ENCODE data around the gene NHS.

NHS gene

GRCh38 chrX:17369309-17369708 lies 5.7 kb upstream of the NHS start:
- TF ChIP-seq, protein P1, sequence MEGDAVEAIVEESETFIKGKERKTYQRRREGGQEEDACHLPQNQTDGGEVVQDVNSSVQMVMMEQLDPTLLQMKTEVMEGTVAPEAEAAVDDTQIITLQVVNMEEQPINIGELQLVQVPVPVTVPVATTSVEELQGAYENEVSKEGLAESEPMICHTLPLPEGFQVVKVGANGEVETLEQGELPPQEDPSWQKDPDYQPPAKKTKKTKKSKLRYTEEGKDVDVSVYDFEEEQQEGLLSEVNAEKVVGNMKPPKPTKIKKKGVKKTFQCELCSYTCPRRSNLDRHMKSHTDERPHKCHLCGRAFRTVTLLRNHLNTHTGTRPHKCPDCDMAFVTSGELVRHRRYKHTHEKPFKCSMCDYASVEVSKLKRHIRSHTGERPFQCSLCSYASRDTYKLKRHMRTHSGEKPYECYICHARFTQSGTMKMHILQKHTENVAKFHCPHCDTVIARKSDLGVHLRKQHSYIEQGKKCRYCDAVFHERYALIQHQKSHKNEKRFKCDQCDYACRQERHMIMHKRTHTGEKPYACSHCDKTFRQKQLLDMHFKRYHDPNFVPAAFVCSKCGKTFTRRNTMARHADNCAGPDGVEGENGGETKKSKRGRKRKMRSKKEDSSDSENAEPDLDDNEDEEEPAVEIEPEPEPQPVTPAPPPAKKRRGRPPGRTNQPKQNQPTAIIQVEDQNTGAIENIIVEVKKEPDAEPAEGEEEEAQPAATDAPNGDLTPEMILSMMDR (conservative IDR thresholded peaks at IDR 0.05) = no peak
- no peak overlapping the region for H3K27ac ChIP-seq

DNA sequence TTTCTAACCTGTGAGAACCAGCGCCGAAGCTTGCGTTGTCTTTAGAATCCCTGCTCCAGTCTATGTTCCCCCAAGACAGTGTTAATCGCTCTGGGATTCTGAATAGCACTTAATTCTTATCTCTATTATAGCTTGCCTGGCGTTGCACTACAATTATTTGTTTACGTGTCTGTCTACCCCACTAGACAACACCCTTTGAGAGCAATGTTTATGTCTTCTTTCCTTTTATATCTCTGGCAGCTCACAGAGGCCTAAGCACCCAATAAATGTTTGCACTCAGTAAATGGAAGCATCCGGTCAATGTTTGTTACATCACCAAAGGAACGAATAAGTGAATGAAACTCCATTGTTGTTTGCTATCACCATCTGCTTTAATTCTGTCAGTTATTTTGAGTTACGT lies 4.8 kb upstream of the NHS start:
- TF ChIP-seq, protein P1 (conservative IDR thresholded peaks at IDR 0.05) = no peak
- H3K27ac ChIP-seq = no peak overlapping the region

DNA sequence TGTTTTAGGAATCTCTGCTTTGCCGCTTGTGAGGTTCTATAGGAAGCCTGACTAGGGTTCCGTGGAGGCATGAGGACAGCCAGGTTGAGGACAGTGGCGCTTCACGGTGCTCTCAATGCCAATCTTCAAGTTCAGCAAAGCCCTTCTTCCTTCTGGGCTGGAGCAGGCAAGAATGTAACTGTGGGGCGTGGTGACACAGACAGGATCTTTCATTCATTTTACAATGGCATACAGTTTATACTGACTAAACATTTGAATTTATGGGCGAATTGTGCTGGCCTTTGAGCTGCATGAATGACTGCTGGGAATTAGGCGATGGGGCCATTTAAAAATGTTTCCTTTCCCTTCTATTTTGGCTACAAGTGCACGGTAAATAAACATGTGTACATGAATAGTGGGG lies 2.9 kb upstream of the NHS start:
- TF ChIP-seq, protein P1 (conservative IDR thresholded peaks at IDR 0.05) = no peak

GRCh38 chrX:17373337-17373736 lies 1.7 kb upstream of the NHS start:
- no peak overlapping the region for H3K27ac ChIP-seq
- TF ChIP-seq, protein P1 (conservative IDR thresholded peaks at IDR 0.05) = no peak

More for the DNA sequence above, 2.9 kb upstream of the NHS start:
- no peak overlapping the region for H3K27ac ChIP-seq

- no peak overlapping the region for H3K27ac ChIP-seq
- TF ChIP-seq, protein P1 (conservative IDR thresholded peaks at IDR 0.05) = no peak
These were observed 302 bp downstream of the NHS start for GRCh38 chrX:17375367-17375636.

DNA sequence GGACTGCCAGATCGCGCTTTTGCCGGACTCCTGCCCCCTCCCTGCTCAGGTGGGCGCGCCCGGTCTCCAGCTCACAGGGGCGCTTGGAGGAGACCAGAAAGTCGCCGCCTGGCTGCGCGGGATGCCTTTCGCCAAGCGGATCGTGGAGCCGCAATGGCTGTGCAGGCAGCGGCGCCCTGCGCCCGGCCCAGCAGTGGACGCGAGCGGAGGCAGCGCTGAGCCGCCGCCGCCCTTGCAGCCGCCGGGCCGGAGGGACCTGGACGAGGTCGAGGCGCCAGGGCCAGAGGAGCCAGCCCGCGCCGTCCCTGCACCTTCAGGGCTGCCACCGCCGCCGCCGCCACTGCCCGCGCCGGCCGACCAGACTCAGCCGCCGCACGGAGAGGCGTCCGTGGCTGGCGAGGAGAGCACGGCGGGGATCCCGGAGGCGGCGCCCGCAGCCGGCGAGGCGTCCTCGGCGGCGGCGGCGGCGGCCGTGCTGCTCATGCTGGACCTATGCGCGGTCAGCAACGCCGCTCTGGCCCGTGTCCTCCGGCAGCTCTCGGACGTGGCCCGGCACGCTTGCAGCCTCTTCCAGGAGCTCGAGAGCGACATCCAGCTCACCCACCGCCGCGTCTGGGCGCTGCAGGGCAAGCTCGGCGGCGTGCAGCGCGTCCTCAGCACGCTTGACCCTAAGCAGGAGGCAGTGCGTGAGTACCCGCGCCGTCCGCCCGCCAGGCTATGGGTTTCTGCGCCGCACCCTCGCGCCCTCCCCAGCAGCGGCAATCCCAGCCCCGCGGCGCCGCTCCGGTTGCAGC lies 834 bp downstream of the NHS start:
- no peak overlapping the region for H3K27ac ChIP-seq
- TF ChIP-seq, protein P1 (conservative IDR thresholded peaks at IDR 0.05) = no peak

DNA sequence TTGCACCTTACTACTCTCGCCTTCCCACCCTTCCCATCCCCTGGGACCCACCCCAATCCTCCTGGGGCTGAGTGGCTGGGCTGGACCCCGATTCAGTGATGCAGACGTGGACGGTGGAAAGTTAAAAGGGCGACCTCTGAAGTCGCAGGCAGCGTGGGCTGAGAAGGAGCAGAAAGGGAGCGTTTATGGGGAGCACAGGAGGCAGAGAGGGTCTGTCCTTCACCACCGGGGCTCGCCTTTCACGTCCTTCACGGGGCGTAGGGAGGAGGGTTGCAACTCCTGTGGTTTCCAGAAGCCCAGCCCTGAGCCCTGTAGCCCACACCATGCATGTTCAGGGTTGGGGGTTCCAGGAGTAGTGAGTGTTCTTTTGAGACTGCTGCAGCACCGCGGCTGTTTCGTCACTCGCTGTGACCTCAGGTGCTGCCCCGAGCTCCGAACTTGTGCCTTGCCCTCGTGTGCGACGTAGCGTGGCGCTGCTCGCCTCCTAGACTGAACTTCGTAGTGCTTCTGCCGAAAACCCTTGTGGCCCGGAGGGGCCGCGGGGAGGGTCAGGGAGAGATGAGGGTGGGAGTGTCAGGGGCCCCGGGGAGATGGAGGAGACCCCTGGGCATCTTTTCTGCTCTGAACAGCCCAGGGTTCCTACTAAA lies 1.6 kb downstream of the NHS start:
- TF ChIP-seq, protein P1 (conservative IDR thresholded peaks at IDR 0.05) = no peak
- no peak overlapping the region for H3K27ac ChIP-seq
